ENCODE data around the gene KCND1. TPM values are rescaled to one million over a fixed set of nuclear protein-coding genes. Genes with fewer than 3 reads are reported as not detected.

Gene KCND1
- total and polyA plus RNA-seq, 10 of the 15 experiments (the other 5 are each of a cell fraction or from before 2014, with no cell fraction given), result 0.02 to 1.0 (median 0.39) TPM

- in situ Hi-C loops (cut with MboI), result loop anchor here (25.0 kb wide), 1 partner anchor 1723 kb away; the partner anchor contains the start of gene CDK16
- Histone ChIP-seq H3K9me3 (replicated peaks; ENCODE audit: control insufficient read depth, insufficient read depth, low read length) (no peaks in the 10 kb centered on the region; the same call in 2 of the 3 replicates), H3K4me3 (no peak overlapping the region), H2AFZ (ENCODE audit: control insufficient read depth, low read depth, low read length) (no peak overlapping the region), H3K9ac (ENCODE audit: control insufficient read depth, insufficient read depth, low read length) (no peak overlapping the region), H4K20me1 (ENCODE audit: control insufficient read depth, insufficient read depth) (no peaks in the 10 kb centered on the region), H3K4me1 (ENCODE audit: control insufficient read depth, insufficient read depth, low read length) (peaks cover 61% of the 10 kb centered on the region), H3K36me3 (ENCODE audit: control insufficient read depth in 2 of 2, insufficient read depth in 2 of 2, low read length in 1 of 2) (peaks cover 2 to 8% of the 10 kb centered on the region in 2 experiments; a peak in 3 of 4 replicates), H3K27ac (ENCODE audit: control insufficient read depth, insufficient read depth) (peak overlapping the region; percentile 83; the same call in 1 of the 2 replicates), H3K27me3 (replicated peaks in 1 of 2; ENCODE audit: control insufficient read depth in 2 of 2, insufficient read depth in 2 of 2, low read length in 1 of 2) (no peaks in the 10 kb centered on the region), H3K79me2 (ENCODE audit: control insufficient read depth, insufficient read depth, low read length) (peaks cover 26% of the 10 kb centered on the region), H3K4me2 (ENCODE audit: control insufficient read depth, insufficient read depth) (no peak overlapping the region)
- POLR2A ChIA-PET, result interaction anchor here (0.7 kb wide), 1 partner anchor 1355 kb away, joined by 3 read pairs; no protein-coding TSS in a partner anchor
- SMC1A ChIA-PET (ENCODE audit: uncharacterized antibody, unreplicated experiment), result no interaction called here
- RAD21 ChIA-PET (ENCODE audit: unreplicated experiment), result no interaction called here
- TF ChIP-seq HSF1 (IDR thresholded peaks at IDR 0.05; ENCODE audit: low read depth, low read length), result no peak
- no peak for TF ChIP-seq TARDBP (IDR thresholded peaks at IDR 0.05; ENCODE audit: borderline replicate concordance)
- TF ChIP-seq BRCA1 (IDR thresholded peaks at IDR 0.05; ENCODE audit: low read depth, low read length), result no peak
- TF ChIP-seq BCL11A (IDR thresholded peaks at IDR 0.05; ENCODE audit: low read depth, low read length), result no peak
- TF ChIP-seq POLR2A (IDR thresholded peaks at IDR 0.05; ENCODE audit: low read depth, low read length), result no peak
- TF ChIP-seq, protein P1, sequence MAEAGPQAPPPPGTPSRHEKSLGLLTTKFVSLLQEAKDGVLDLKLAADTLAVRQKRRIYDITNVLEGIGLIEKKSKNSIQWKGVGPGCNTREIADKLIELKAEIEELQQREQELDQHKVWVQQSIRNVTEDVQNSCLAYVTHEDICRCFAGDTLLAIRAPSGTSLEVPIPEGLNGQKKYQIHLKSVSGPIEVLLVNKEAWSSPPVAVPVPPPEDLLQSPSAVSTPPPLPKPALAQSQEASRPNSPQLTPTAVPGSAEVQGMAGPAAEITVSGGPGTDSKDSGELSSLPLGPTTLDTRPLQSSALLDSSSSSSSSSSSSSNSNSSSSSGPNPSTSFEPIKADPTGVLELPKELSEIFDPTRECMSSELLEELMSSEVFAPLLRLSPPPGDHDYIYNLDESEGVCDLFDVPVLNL (IDR thresholded peaks at IDR 0.05; ENCODE audit: low read depth, low read length), result no peak
- no peak for TF ChIP-seq PAX8 (IDR thresholded peaks at IDR 0.05)
- no peak for TF ChIP-seq ZBTB4 (CRISPR knock-in tag; IDR thresholded peaks at IDR 0.05)
- TF ChIP-seq TCF7 (IDR thresholded peaks at IDR 0.05; ENCODE audit: borderline replicate concordance), result no peak
- TF ChIP-seq SMARCA5 (IDR thresholded peaks at IDR 0.05), result no peak
- no peak for TF ChIP-seq EP300 (IDR thresholded peaks at IDR 0.05; ENCODE audit: borderline replicate concordance in 1 of 2, control insufficient read depth in 1 of 2, low read depth in 2 of 2, low read length in 2 of 2)
- TF ChIP-seq JUND (IDR thresholded peaks at IDR 0.05; ENCODE audit: low read depth, low read length), result no peak
- no peak for TF ChIP-seq NFYB (IDR thresholded peaks at IDR 0.05; ENCODE audit: insufficient read depth, low read depth, low read length)
- no peak for TF ChIP-seq HDGF (IDR thresholded peaks at IDR 0.05)
- no peak for TF ChIP-seq NR2C2 (IDR thresholded peaks at IDR 0.05; ENCODE audit: borderline replicate concordance, control insufficient read depth, insufficient read length, low read depth)
- TF ChIP-seq, protein P2, sequence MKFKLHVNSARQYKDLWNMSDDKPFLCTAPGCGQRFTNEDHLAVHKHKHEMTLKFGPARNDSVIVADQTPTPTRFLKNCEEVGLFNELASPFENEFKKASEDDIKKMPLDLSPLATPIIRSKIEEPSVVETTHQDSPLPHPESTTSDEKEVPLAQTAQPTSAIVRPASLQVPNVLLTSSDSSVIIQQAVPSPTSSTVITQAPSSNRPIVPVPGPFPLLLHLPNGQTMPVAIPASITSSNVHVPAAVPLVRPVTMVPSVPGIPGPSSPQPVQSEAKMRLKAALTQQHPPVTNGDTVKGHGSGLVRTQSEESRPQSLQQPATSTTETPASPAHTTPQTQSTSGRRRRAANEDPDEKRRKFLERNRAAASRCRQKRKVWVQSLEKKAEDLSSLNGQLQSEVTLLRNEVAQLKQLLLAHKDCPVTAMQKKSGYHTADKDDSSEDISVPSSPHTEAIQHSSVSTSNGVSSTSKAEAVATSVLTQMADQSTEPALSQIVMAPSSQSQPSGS (IDR thresholded peaks at IDR 0.05; ENCODE audit: low read length), result no peak
- TF ChIP-seq PML (IDR thresholded peaks at IDR 0.05; ENCODE audit: low read length), result no peak
- no peak for TF ChIP-seq SUPT20H (IDR thresholded peaks at IDR 0.05; ENCODE audit: borderline replicate concordance, control insufficient read depth, low read depth, low read length)
- TF ChIP-seq CBFB (IDR thresholded peaks at IDR 0.05; ENCODE audit: low read depth), result no peak
- no peak for TF ChIP-seq CREM (IDR thresholded peaks at IDR 0.05; ENCODE audit: low read depth)
- DNase-seq (ENCODE audit: low read depth, low spot score) (no peak), FAIRE-seq (no peak), ATAC-seq (no peak)
- CTCF ChIA-PET, result no interaction called here
- intact Hi-C loops (cut with micrococcal nuclease; ENCODE audit: unreplicated experiment), result loop anchor here (5.0 kb wide), 2 partner anchors 133 to 853 kb away; partner anchors contain the start of gene HDAC6
- 100% methylated on average over 1 of the region's 1 CpG for WGBS (ENCODE audit: insufficient coverage, insufficient replicate concordance, low lambda C conversion rate, missing lambda C conversion rate)
- BruUV-seq (replicated peaks), result no TSS peak
Measured at GRCh38 chrX:48935301-48935670, 36.4 kb downstream of the KCND1 start.

Measured in GM12878 (cell line).